HEK293 (cell line): ENCODE data around the gene SYNJ2.

Source experiments
- CTCF ChIA-PET: fragments of 350-600 bp; formaldehyde crosslinking; extraction: SDS; loops from one replicate; lab custom pipeline; 2021; ENCODE audit warnings: antibody characterized with exemption; lab: Yijun Ruan, JAX
- POLR2A ChIA-PET: fragments of 300-600 bp; formaldehyde crosslinking; extraction: SDS; loops from one replicate; lab custom pipeline; 2020; ENCODE audit warnings: antibody characterized with exemption, inconsistent platforms; lab: Yijun Ruan, JAX
- H3K27ac ChIP-seq: fragments of 200-500 bp; sonication (Bioruptor generic); 2 replicates; pipeline ENCODE4 v1.5.1; 2014; ENCODE audit warnings: low read depth, low read length, control low read depth, inconsistent platforms; ENCODE audit errors: extremely low read depth
- H3K36me3 ChIP-seq, 2 experiments: fragments of 200-500 bp in 1 of 2; sonication (Bioruptor generic) in 1 of 2; 1 replicate in 1 of 2; 2 replicates in 1 of 2; pipeline ENCODE4 v1.5.1; 2014 to 2017; ENCODE audit warnings: inconsistent platforms in 2 of 2, low read length in 2 of 2; ENCODE audit not compliant: control insufficient read depth in 2 of 2, insufficient read depth in 1 of 2
- H3K4me1 ChIP-seq: fragments of 200-500 bp; sonication (Bioruptor generic); 2 replicates; pipeline ENCODE4 v1.5.1; 2014; ENCODE audit warnings: mild to moderate bottlenecking, low read length, inconsistent platforms; ENCODE audit not compliant: control insufficient read depth, insufficient read depth
- H3K4me3 ChIP-seq: 2 replicates; pipeline ENCODE4 v1.5.1; 2011; ENCODE audit warnings: low read depth, mild to moderate bottlenecking, control low read depth, low read length, moderate library complexity
- H3K9me3 ChIP-seq: fragments of 200-500 bp; sonication (Bioruptor generic); 2 replicates; pipeline ENCODE4 v1.5.1; 2014; ENCODE audit warnings: low read depth, low read length, inconsistent platforms; ENCODE audit not compliant: control insufficient read depth, insufficient read depth
- BCL11A ChIP-seq: fragments of 450-650 bp; formaldehyde crosslinking; IDR thresholded peaks from 2 replicates; pipeline ENCODE4 v1.5.1; 2016; ENCODE audit warnings: low read depth, missing biosample characterization, missing genetic modification characterization
- CTCF ChIP-seq: fragments of 450-650 bp; formaldehyde crosslinking; IDR thresholded peaks from 2 replicates; pipeline ENCODE4 v1.5.1; 2016; ENCODE audit warnings: missing biosample characterization, missing genetic modification characterization
- KLF10 ChIP-seq: fragments of 450-650 bp; IDR thresholded peaks from 2 replicates; pipeline ENCODE4 v1.5.1; 2018; ENCODE audit warnings: missing biosample characterization, mild to moderate bottlenecking, missing genetic modification characterization
- PATZ1 ChIP-seq: fragments of 450-650 bp; formaldehyde crosslinking; IDR thresholded peaks from 2 replicates; pipeline ENCODE4 v1.5.1; 2016; ENCODE audit warnings: missing biosample characterization, missing genetic modification characterization
- SP7 ChIP-seq: fragments of 450-650 bp; formaldehyde crosslinking; IDR thresholded peaks from 2 replicates; pipeline ENCODE4 v1.5.1; 2016; ENCODE audit warnings: missing biosample characterization, missing genetic modification characterization
- TSHZ1 ChIP-seq: fragments of 450-650 bp; formaldehyde crosslinking; IDR thresholded peaks from 2 replicates; pipeline ENCODE4 v1.5.1; 2016; ENCODE audit warnings: missing biosample characterization, missing genetic modification characterization, borderline replicate concordance
- ZBTB17 ChIP-seq: fragments of 450-650 bp; formaldehyde crosslinking; IDR thresholded peaks from 2 replicates; pipeline ENCODE4 v1.5.1; 2016; ENCODE audit warnings: missing biosample characterization, missing genetic modification characterization
- ZBTB20 ChIP-seq: fragments of 450-650 bp; formaldehyde crosslinking; IDR thresholded peaks from 2 replicates; pipeline ENCODE4 v1.5.1; 2016; ENCODE audit warnings: missing biosample characterization, missing genetic modification characterization
- ZBTB8A ChIP-seq: fragments of 450-650 bp; formaldehyde crosslinking; IDR thresholded peaks from 2 replicates; pipeline ENCODE4 v1.5.1; 2016; ENCODE audit warnings: missing biosample characterization, missing genetic modification characterization
- ZFHX2 ChIP-seq: fragments of 450-650 bp; formaldehyde crosslinking; conservative IDR thresholded peaks from 2 replicates; pipeline ENCODE4 v1.5.1; 2016; ENCODE audit warnings: missing biosample characterization, missing genetic modification characterization
- ZNF121 ChIP-seq: fragments of 450-650 bp; formaldehyde crosslinking; IDR thresholded peaks from 2 replicates; pipeline ENCODE4 v1.5.1; 2016; ENCODE audit warnings: missing biosample characterization, missing genetic modification characterization
- ZNF132 ChIP-seq: fragments of 450-650 bp; formaldehyde crosslinking; IDR thresholded peaks from 2 replicates; pipeline ENCODE4 v1.5.1; 2017; ENCODE audit warnings: missing biosample characterization, missing genetic modification characterization, borderline replicate concordance
- ZNF18 ChIP-seq: fragments of 450-650 bp; formaldehyde crosslinking; IDR thresholded peaks from 2 replicates; pipeline ENCODE4 v1.5.1; 2016; ENCODE audit warnings: missing biosample characterization, missing genetic modification characterization
- ZNF19 ChIP-seq: fragments of 450-650 bp; formaldehyde crosslinking; IDR thresholded peaks from 2 replicates; pipeline ENCODE4; 2016; ENCODE audit warnings: missing biosample characterization, missing genetic modification characterization, low read depth
- ZNF24 ChIP-seq: fragments of 450-650 bp; formaldehyde crosslinking; IDR thresholded peaks from 2 replicates; pipeline ENCODE4 v1.5.1; 2016; ENCODE audit warnings: missing biosample characterization, missing genetic modification characterization
- ZNF341 ChIP-seq: fragments of 450-650 bp; formaldehyde crosslinking; IDR thresholded peaks from 2 replicates; pipeline ENCODE4; 2016; ENCODE audit warnings: low read depth, missing biosample characterization, missing genetic modification characterization
- ZNF366 ChIP-seq: fragments of 450-650 bp; formaldehyde crosslinking; conservative IDR thresholded peaks from 2 replicates; pipeline ENCODE4 v1.5.1; 2016; ENCODE audit warnings: missing biosample characterization, missing genetic modification characterization
- ZNF473 ChIP-seq: fragments of 450-650 bp; formaldehyde crosslinking; IDR thresholded peaks from 2 replicates; pipeline ENCODE4 v1.5.1; 2017; ENCODE audit warnings: missing biosample characterization, missing genetic modification characterization
- ZNF501 ChIP-seq: fragments of 450-650 bp; formaldehyde crosslinking; IDR thresholded peaks from 2 replicates; pipeline ENCODE4 v1.5.1; 2016; ENCODE audit warnings: missing biosample characterization, missing genetic modification characterization
- ZNF514 ChIP-seq: fragments of 450-650 bp; formaldehyde crosslinking; IDR thresholded peaks from 2 replicates; pipeline ENCODE4 v1.5.1; 2016; ENCODE audit warnings: missing biosample characterization, missing genetic modification characterization
- ZNF600 ChIP-seq: fragments of 450-650 bp; formaldehyde crosslinking; IDR thresholded peaks from 2 replicates; pipeline ENCODE4 v1.5.1; 2016; ENCODE audit warnings: missing biosample characterization, missing genetic modification characterization
- ZNF639 ChIP-seq: fragments of 450-650 bp; formaldehyde crosslinking; IDR thresholded peaks from 2 replicates; pipeline ENCODE4 v1.5.1; 2016; ENCODE audit warnings: missing biosample characterization, missing genetic modification characterization
- ZNF692 ChIP-seq: fragments of 450-650 bp; formaldehyde crosslinking; IDR thresholded peaks from 2 replicates; pipeline ENCODE4 v1.5.1; 2016; ENCODE audit warnings: missing biosample characterization, missing genetic modification characterization
- ZSCAN16 ChIP-seq: fragments of 450-650 bp; formaldehyde crosslinking; IDR thresholded peaks from 2 replicates; pipeline ENCODE4 v1.5.1; 2016; ENCODE audit warnings: missing biosample characterization, missing genetic modification characterization
- ZSCAN23 ChIP-seq: fragments of 450-650 bp; formaldehyde crosslinking; IDR thresholded peaks from 2 replicates; pipeline ENCODE4 v1.5.1; 2016; ENCODE audit warnings: missing biosample characterization, missing genetic modification characterization

SYNJ2 gene

GRCh38 chr6:157989541-157990289 is 8.1 kb downstream of the SYNJ2 start:
- POLR2A ChIA-PET, result interaction anchor here (0.6 to 3.1 kb wide), 8 partner anchors 10 to 1021 kb away, joined by 3 to 9 read pairs (median 4); no protein-coding TSS in a partner anchor
- Histone ChIP-seq H3K36me3 (no peaks in the 10 kb centered on the region), H3K4me1 (peaks cover 25% of the 10 kb centered on the region), H3K4me3 (no peak overlapping the region), H3K27ac (peak overlapping the region; percentile 42; the same call in 1 of the 2 replicates), H3K9me3 (no peaks in the 10 kb centered on the region)
- CTCF ChIA-PET, result interaction anchor here (0.6 to 1.9 kb wide), 4 partner anchors 17 to 41 kb away, joined by 3 to 8 read pairs (median 5); no protein-coding TSS in a partner anchor
- no peak for TF ChIP-seq ZSCAN23
- peak; percentile 56; the same call in 1 of the 2 replicates for TF ChIP-seq CTCF
- TF ChIP-seq BCL11A, result 0 out of 2 replicates have a peak, but pooled peaks have one; percentile 17
- 0 out of 2 replicates have a peak, but pooled peaks have one; percentile 5 for TF ChIP-seq ZNF366
- no peak for TF ChIP-seq ZNF473
- TF ChIP-seq ZNF501 (tag by site-specific recombination), result peak; percentile 34; the same call in 1 of the 2 replicates
- peak; percentile 80 for TF ChIP-seq ZBTB17
- TF ChIP-seq ZNF341 (tag by site-specific recombination), result peak; percentile 81
- TF ChIP-seq ZNF600 (tag by site-specific recombination), result peak; percentile 85; the same call in 1 of the 2 replicates
- no peak for TF ChIP-seq TSHZ1 (tag by site-specific recombination)
- peak; percentile 77 for TF ChIP-seq ZNF18
- no peak for TF ChIP-seq ZNF514 (tag by site-specific recombination)
- TF ChIP-seq ZBTB20, result peak; percentile 9; the same call in 1 of the 2 replicates
- no peak for TF ChIP-seq ZNF19 (tag by site-specific recombination)
- TF ChIP-seq ZBTB8A (tag by site-specific recombination), result peak; percentile 76
- peak; percentile 86 for TF ChIP-seq PATZ1 (tag by site-specific recombination)
- 0 out of 2 replicates have a peak, but pooled peaks have one; percentile 57 for TF ChIP-seq ZNF24 (tag by site-specific recombination)
- TF ChIP-seq ZFHX2 (tag by site-specific recombination), result peak; percentile 81
- no peak for TF ChIP-seq ZNF132 (tag by site-specific recombination)
- 0 out of 2 replicates have a peak, but pooled peaks have one; percentile 56 for TF ChIP-seq ZNF692 (tag by site-specific recombination)
- TF ChIP-seq KLF10 (tag by site-specific recombination), result peak; percentile 76; the same call in 1 of the 2 replicates
- peak; percentile 82 for TF ChIP-seq ZNF121 (tag by site-specific recombination)
- peak; percentile 73 for TF ChIP-seq ZSCAN16 (tag by site-specific recombination)
- TF ChIP-seq ZNF639, result no peak
- peak; percentile 59 for TF ChIP-seq SP7 (tag by site-specific recombination)
